ENCODE results near the gene GAB2.

Gene GAB2

GRCh38 chr11:78346799-78347198 lies 70.8 kb downstream of the GAB2 start:
- in situ Hi-C loops (cut with HindIII; ENCODE audit: low sequenced_read_pairs) = no loop called here

- in situ Hi-C loops (cut with HindIII; ENCODE audit: low sequenced_read_pairs) = no loop called here
These were observed 72.2 kb downstream of the GAB2 start for GRCh38 chr11:78345450-78345849.

GRCh38 chr11:78344676-78345075 lies 72.9 kb downstream of the GAB2 start:
- in situ Hi-C loops (cut with HindIII; ENCODE audit: low sequenced_read_pairs) = no loop called here

- in situ Hi-C loops (cut with HindIII; ENCODE audit: low sequenced_read_pairs) = no loop called here
These were observed 73.5 kb downstream of the GAB2 start for GRCh38 chr11:78344094-78344493.

GRCh38 chr11:78343303-78343702 lies 74.3 kb downstream of the GAB2 start:
- in situ Hi-C loops (cut with HindIII; ENCODE audit: low sequenced_read_pairs) = no loop called here

GRCh38 chr11:78341841-78342240 lies 75.8 kb downstream of the GAB2 start:
- in situ Hi-C loops (cut with HindIII; ENCODE audit: low sequenced_read_pairs) = no loop called here

GRCh38 chr11:78340530-78340929 lies 77.1 kb downstream of the GAB2 start:
- in situ Hi-C loops (cut with HindIII; ENCODE audit: low sequenced_read_pairs) = no loop called here

GRCh38 chr11:78339945-78340344 lies 77.7 kb downstream of the GAB2 start:
- in situ Hi-C loops (cut with HindIII; ENCODE audit: low sequenced_read_pairs) = no loop called here

GRCh38 chr11:78339483-78339882 lies 78.1 kb downstream of the GAB2 start:
- in situ Hi-C loops (cut with HindIII; ENCODE audit: low sequenced_read_pairs) = no loop called here

- in situ Hi-C loops (cut with HindIII; ENCODE audit: low sequenced_read_pairs) = no loop called here
These were observed 78.9 kb downstream of the GAB2 start for GRCh38 chr11:78338702-78339101.

- in situ Hi-C loops (cut with HindIII; ENCODE audit: low sequenced_read_pairs) = no loop called here
These were observed 79.5 kb downstream of the GAB2 start for GRCh38 chr11:78338138-78338537.

- in situ Hi-C loops (cut with HindIII; ENCODE audit: low sequenced_read_pairs) = no loop called here
These were observed 80.1 kb downstream of the GAB2 start for GRCh38 chr11:78337554-78337924.

- in situ Hi-C loops (cut with HindIII; ENCODE audit: low sequenced_read_pairs) = no loop called here
These were observed 80.6 kb downstream of the GAB2 start for GRCh38 chr11:78336877-78337553.

- in situ Hi-C loops (cut with HindIII; ENCODE audit: low sequenced_read_pairs) = no loop called here
These were observed 83.5 kb downstream of the GAB2 start for GRCh38 chr11:78334109-78334508.

GRCh38 chr11:78332872-78333271 lies 84.7 kb downstream of the GAB2 start:
- in situ Hi-C loops (cut with HindIII; ENCODE audit: low sequenced_read_pairs) = no loop called here

- in situ Hi-C loops (cut with HindIII; ENCODE audit: low sequenced_read_pairs) = no loop called here
These were observed 85.3 kb downstream of the GAB2 start for GRCh38 chr11:78332174-78332866.

- in situ Hi-C loops (cut with HindIII; ENCODE audit: low sequenced_read_pairs) = no loop called here
These were observed 85.9 kb downstream of the GAB2 start for GRCh38 chr11:78331711-78332110.

- in situ Hi-C loops (cut with HindIII; ENCODE audit: low sequenced_read_pairs) = no loop called here
These were observed 87.3 kb downstream of the GAB2 start for GRCh38 chr11:78330361-78330760.

- in situ Hi-C loops (cut with HindIII; ENCODE audit: low sequenced_read_pairs) = no loop called here
These were observed 89.7 kb downstream of the GAB2 start for GRCh38 chr11:78327945-78328344.

- in situ Hi-C loops (cut with HindIII; ENCODE audit: low sequenced_read_pairs) = no loop called here
These were observed 92.3 kb downstream of the GAB2 start for GRCh38 chr11:78325274-78325781.

- in situ Hi-C loops (cut with HindIII; ENCODE audit: low sequenced_read_pairs) = no loop called here
These were observed 94.3 kb downstream of the GAB2 start for GRCh38 chr11:78323363-78323762.

GRCh38 chr11:78319453-78319955 lies 98.1 kb downstream of the GAB2 start:
- in situ Hi-C loops (cut with HindIII; ENCODE audit: low sequenced_read_pairs) = no loop called here
